B cell (primary cell): ENCODE data around the gene RAD51B.

Experiments
- EZH2 ChIP-seq: IDR thresholded peaks from 2 replicates; pipeline ENCODE4 v1.6.1; 2012; ENCODE audit warnings: borderline replicate concordance, low read depth, mild to moderate bottlenecking, moderate library complexity, low read length; ENCODE audit not compliant: insufficient read depth, poor library complexity, severe bottlenecking
- TF ChIP-seq, protein P1 (sequence below): fragments of 200-600 bp; IDR thresholded peaks from one replicate; pipeline ENCODE4 v1.8.0; 2022; ENCODE audit warnings: antibody characterized with exemption, mild to moderate bottlenecking

DNA sequence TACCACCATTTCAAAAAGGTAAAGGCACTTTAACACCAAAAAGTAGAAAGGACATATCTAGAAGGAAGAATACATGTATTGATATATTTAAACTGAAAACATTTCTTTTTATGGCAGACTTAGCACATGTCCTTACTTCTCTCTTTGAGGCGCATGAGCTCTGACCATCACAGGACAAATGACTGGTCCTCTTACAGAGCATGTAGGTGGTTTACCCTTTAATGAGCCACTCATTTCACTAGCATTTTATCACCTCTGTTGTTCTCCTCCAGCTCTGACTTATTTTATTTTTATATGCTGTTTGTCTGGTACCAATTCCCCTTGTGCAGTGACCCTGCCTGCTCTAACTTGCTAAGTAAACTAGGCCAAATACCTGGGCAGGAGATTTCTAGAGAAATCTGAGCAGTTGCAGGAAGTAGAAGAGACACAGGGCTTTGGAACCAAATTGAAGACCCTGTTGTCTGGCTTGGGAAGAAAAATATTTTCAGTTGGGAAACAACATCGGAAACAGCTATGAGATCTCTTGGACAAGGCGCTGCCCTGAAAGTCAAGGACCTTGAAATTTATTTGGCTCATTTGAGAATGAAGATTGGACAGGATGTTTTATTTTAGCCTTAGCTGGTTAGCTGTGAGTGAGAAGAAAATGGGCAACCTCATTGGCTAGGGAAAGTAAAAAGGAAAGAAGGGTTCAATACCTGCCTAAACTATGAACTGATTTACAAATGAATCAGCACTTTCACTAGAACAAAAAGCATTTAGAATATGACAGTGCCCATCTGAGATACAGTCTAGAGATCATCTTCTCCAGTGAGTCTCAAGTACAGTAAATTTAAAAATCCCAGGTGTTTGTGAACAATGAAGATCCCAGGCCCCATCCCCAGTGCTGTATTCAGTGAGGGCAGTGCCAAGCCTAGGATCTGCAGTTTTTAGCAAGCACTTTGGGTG, 598.9 kb downstream of the RAD51B start:
- TF ChIP-seq, protein P1, sequence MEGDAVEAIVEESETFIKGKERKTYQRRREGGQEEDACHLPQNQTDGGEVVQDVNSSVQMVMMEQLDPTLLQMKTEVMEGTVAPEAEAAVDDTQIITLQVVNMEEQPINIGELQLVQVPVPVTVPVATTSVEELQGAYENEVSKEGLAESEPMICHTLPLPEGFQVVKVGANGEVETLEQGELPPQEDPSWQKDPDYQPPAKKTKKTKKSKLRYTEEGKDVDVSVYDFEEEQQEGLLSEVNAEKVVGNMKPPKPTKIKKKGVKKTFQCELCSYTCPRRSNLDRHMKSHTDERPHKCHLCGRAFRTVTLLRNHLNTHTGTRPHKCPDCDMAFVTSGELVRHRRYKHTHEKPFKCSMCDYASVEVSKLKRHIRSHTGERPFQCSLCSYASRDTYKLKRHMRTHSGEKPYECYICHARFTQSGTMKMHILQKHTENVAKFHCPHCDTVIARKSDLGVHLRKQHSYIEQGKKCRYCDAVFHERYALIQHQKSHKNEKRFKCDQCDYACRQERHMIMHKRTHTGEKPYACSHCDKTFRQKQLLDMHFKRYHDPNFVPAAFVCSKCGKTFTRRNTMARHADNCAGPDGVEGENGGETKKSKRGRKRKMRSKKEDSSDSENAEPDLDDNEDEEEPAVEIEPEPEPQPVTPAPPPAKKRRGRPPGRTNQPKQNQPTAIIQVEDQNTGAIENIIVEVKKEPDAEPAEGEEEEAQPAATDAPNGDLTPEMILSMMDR = no peak
- TF ChIP-seq EZH2 = no peak
